ENCODE data around the gene ANLN. TPM values are rescaled to one million over a fixed set of nuclear protein-coding genes. Genes with fewer than 3 reads are reported as not detected.

Gene ANLN
- total and polyA plus RNA-seq, 9 of the 15 experiments (the other 6 are each of a cell fraction or from before 2014, with no cell fraction given), result 18.1 to 66.2 (median 38.7) TPM

DNA sequence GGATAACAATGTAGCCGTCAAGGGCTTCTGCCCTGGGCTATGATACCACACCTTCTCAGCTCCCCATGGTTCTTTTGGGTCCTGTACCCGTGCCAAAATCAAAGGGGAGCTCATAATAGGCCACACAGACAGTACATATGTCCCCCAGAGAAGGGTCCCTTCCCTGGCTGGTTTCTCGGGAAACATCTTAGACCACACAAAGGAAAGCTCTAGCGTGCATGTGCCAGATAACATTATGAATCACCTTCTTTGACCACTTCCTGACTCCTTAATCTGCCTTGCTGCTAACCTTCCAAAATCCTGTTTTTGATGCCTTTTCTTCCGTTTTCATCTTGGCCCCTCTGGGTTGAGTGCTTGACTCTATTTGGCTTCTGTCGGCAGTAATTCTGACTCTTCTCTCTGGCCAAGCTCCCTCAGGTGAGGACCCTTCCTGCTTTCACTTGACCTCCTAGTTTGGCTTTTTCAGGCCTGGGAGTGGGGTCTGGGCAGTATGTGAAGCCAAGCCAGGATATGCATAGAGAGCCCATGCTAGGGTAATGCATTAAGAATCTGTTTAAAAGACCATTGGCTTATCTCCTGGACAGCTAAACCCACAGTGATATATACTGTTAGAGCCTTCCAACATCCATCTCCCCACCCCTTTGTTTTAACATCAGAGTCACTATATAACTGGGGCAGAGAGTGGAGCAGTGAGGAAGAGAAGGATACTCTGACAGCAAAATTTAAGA, 84.8 kb downstream of the ANLN start:
- peak; percentile 80 for FAIRE-seq
- Histone ChIP-seq H3K36me3 (ENCODE audit: control insufficient read depth, insufficient read depth, low read length) (no peaks in the 10 kb centered on the region), H3K27ac (ENCODE audit: extremely low read depth, low read depth, low read length) (peak overlapping the region; percentile 9; the same call in 2 of the 3 replicates), H2AFZ (ENCODE audit: low read depth, low read length) (peak overlapping the region; percentile 27; the same call in 1 of the 2 replicates), H4K20me1 (replicated peaks; ENCODE audit: control insufficient read depth, insufficient read depth, low read length) (0 out of 2 replicates have a peak, but pooled peaks cover 10% of the 10 kb centered on the region), H3K79me2 (ENCODE audit: control insufficient read depth, insufficient read depth, low read length) (no peaks in the 10 kb centered on the region), H3K9me3 (replicated peaks; ENCODE audit: control insufficient read depth, insufficient read depth, low read depth, low read length) (no peaks in the 10 kb centered on the region), H3K27me3 (ENCODE audit: control insufficient read depth in 2 of 2, insufficient read depth in 2 of 2, low read length in 2 of 2) (no peaks in the 10 kb centered on the region; a peak in 1 of 5 replicates), H3K9me1 (ENCODE audit: control insufficient read depth, insufficient read depth, low read length) (no peaks in the 10 kb centered on the region), H3K4me2 (ENCODE audit: insufficient read depth, low read length) (peak overlapping the region; percentile 15; the same call in 1 of the 2 replicates), H3K4me1 (replicated peaks in 1 of 2; ENCODE audit: control insufficient read depth in 2 of 2, insufficient read depth in 2 of 2, low read length in 2 of 2) (peaks cover 8 to 12% of the 10 kb centered on the region in 2 experiments; a peak in 3 of 5 replicates), H3K9ac (ENCODE audit: insufficient read depth in 1 of 2, low read depth in 2 of 2, low read length in 2 of 2) (no peak overlapping the region), H3K4me3 (no peak overlapping the region)
- in situ Hi-C loops (cut with MboI) (loop anchor here (5.0 to 10.0 kb wide), 2 partner anchors 198 to 730 kb away; no protein-coding TSS in a partner anchor), intact Hi-C loops (cut with micrococcal nuclease) (loop anchor here (5.0 kb wide), 2 partner anchors 157 to 493 kb away; no protein-coding TSS in a partner anchor)
- no TSS peak for BruUV-seq (replicated peaks)
- peak; percentile 50 to 67 (median 58) for DNase-seq (ENCODE audit: extremely low read depth in 1 of 4, low spot score in 3 of 4)
- ChIA-PET POLR2A (interaction anchor here (0.8 to 1.4 kb wide), 3 partner anchors 60 to 197 kb away, joined by 3 to 4 read pairs (median 4); no protein-coding TSS in a partner anchor), CTCF (ENCODE audit: low intra/inter-chr PET ratio) (interaction anchor here (1.9 to 2.3 kb wide), 3 partner anchors 183 to 707 kb away, joined by 11 to 14 read pairs (median 14); no protein-coding TSS in a partner anchor)
- WGBS (ENCODE audit: insufficient coverage, low coverage, missing lambda C conversion rate), result 0% methylated on average over 6 of the region's 6 CpGs
- ATAC-seq, result peak; percentile 70
- TF ChIP-seq SMARCA4 (IDR thresholded peaks at IDR 0.05), result peak; percentile 88
- no peak for TF ChIP-seq TBP (optimal IDR thresholded peaks at IDR 0.05; ENCODE audit: low read depth, low read length)
- TF ChIP-seq SMAD3 (CRISPR knock-in tag; conservative IDR thresholded peaks at IDR 0.05), result no peak
- TF ChIP-seq MGA (IDR thresholded peaks at IDR 0.05), result no peak
- TF ChIP-seq NR2F6 (CRISPR knock-in tag; IDR thresholded peaks at IDR 0.05), result no peak
- TF ChIP-seq RBM14 (IDR thresholded peaks at IDR 0.05; ENCODE audit: borderline replicate concordance, insufficient read depth, low read depth, low read length), result no peak
- TF ChIP-seq RBFOX2 (IDR thresholded peaks at IDR 0.05; ENCODE audit: low read depth, low read length), result no peak
- TF ChIP-seq TEAD1 (CRISPR knock-in tag; IDR thresholded peaks at IDR 0.05), result no peak
- TF ChIP-seq SAFB (IDR thresholded peaks at IDR 0.05; ENCODE audit: borderline replicate concordance, low read depth, low read length), result no peak
- no peak for TF ChIP-seq CREBBP (IDR thresholded peaks at IDR 0.05; ENCODE audit: low read depth, low read length)
